Loucy (cell line): ENCODE data around the gene IHH.
A peak's percentile ranks its signal among the peaks of the same experiment; 100 is the strongest.

Experiments
- H2AFZ ChIP-seq: fragments of 200-600 bp; sonication (generic); 2 replicates; pipeline ENCODE4 v1.6.0; 2016; ENCODE audit warnings: antibody characterized with exemption, mild to moderate bottlenecking, low read length, moderate library complexity
- H3F3A ChIP-seq: fragments of 200-600 bp; 2 replicates; pipeline ENCODE4 v1.6.0; 2016; ENCODE audit warnings: antibody characterized with exemption, low read depth, mild to moderate bottlenecking
- H3K27me3 ChIP-seq: fragments of 200-600 bp; sonication (generic); 2 replicates; pipeline ENCODE4 v1.6.1; 2014; ENCODE audit warnings: low read length, mild to moderate bottlenecking; ENCODE audit not compliant: insufficient read depth, poor library complexity, severe bottlenecking
- H3K36me3 ChIP-seq: fragments of 200-600 bp; sonication (generic); 2 replicates; pipeline ENCODE4 v1.6.1; 2016; ENCODE audit warnings: low read length; ENCODE audit not compliant: insufficient read depth
- H3K4me1 ChIP-seq: fragments of 200-600 bp; sonication (generic); 2 replicates; pipeline ENCODE4 v1.5.1; 2014; ENCODE audit warnings: low read length, mild to moderate bottlenecking; ENCODE audit not compliant: insufficient read depth, poor library complexity, severe bottlenecking
- H3K4me2 ChIP-seq: fragments of 200-600 bp; sonication (generic); 2 replicates; pipeline ENCODE4 v1.6.0; 2014; ENCODE audit warnings: antibody characterized with exemption, low read length, low read depth, mild to moderate bottlenecking; ENCODE audit not compliant: poor library complexity, severe bottlenecking
- H3K4me3 ChIP-seq: fragments of 200-600 bp; sonication (generic); 2 replicates; pipeline ENCODE4 v1.5.1; 2014; ENCODE audit warnings: low read length, mild to moderate bottlenecking, mixed read lengths; ENCODE audit not compliant: poor library complexity, severe bottlenecking
- H3K79me2 ChIP-seq: fragments of 200-600 bp; sonication (generic); 2 replicates; pipeline ENCODE4 v1.6.1; 2014; ENCODE audit warnings: low read length; ENCODE audit not compliant: insufficient read depth
- H3K9ac ChIP-seq: fragments of 200-600 bp; sonication (generic); 2 replicates; pipeline ENCODE4 v1.6.0; 2014; ENCODE audit warnings: mild to moderate bottlenecking, low read depth, low read length, moderate library complexity; ENCODE audit not compliant: poor library complexity, severe bottlenecking
- H3K9me2 ChIP-seq: fragments of 200-600 bp; sonication (generic); replicated peaks from 2 replicates; pipeline ENCODE4 v1.6.1; 2016; ENCODE audit warnings: low read depth, low read length, mixed read lengths
- H3K9me3 ChIP-seq: fragments of 200-600 bp; sonication (generic); 2 replicates; pipeline ENCODE4 v1.6.1; 2014; ENCODE audit warnings: mild to moderate bottlenecking, antibody characterized with exemption, low read length, low read depth; ENCODE audit not compliant: insufficient read depth
- H4K20me1 ChIP-seq: fragments of 200-600 bp; sonication (generic); 2 replicates; pipeline ENCODE4 v1.6.0; 2014; ENCODE audit warnings: antibody characterized with exemption, low read length, mild to moderate bottlenecking; ENCODE audit not compliant: insufficient read depth, poor library complexity, severe bottlenecking
- CTCF ChIP-seq: fragments of 200-600 bp; sonication (generic); conservative IDR thresholded peaks from 2 replicates; pipeline ENCODE4 v1.5.1; 2014; ENCODE audit warnings: mild to moderate bottlenecking, antibody characterized with exemption, low read length
- EZH2phosphoT487 ChIP-seq: fragments of 200-600 bp; IDR thresholded peaks from 2 replicates; pipeline ENCODE4 v1.6.1; 2018; ENCODE audit warnings: antibody characterized with exemption, mild to moderate bottlenecking, moderate library complexity, borderline replicate concordance

IHH gene

GRCh38 chr2:219010873-219011272 is 49.8 kb downstream of the IHH start:
- Histone ChIP-seq H3K4me1 (no peaks in the 10 kb centered on the region), H4K20me1 (no peaks in the 10 kb centered on the region), H3K79me2 (no peaks in the 10 kb centered on the region), H3K9me3 (no peaks in the 10 kb centered on the region), H3K4me2 (no peak overlapping the region), H2AFZ (no peak overlapping the region), H3F3A (no peaks in the 10 kb centered on the region), H3K36me3 (no peaks in the 10 kb centered on the region), H3K9ac (no peak overlapping the region), H3K27me3 (no peaks in the 10 kb centered on the region), H3K9me2 (no peaks in the 10 kb centered on the region), H3K4me3 (no peak overlapping the region)
- TF ChIP-seq CTCF = no peak
- no peak for TF ChIP-seq EZH2phosphoT487

- TF ChIP-seq EZH2phosphoT487 (no peak), CTCF (peak; percentile 61)
- H2AFZ ChIP-seq = no peak overlapping the region
- no peaks in the 10 kb centered on the region for H4K20me1 ChIP-seq
- no peaks in the 10 kb centered on the region for H3K9me3 ChIP-seq
- no peaks in the 10 kb centered on the region for H3K4me1 ChIP-seq
- H3K9me2 ChIP-seq = no peaks in the 10 kb centered on the region
- no peaks in the 10 kb centered on the region for H3K79me2 ChIP-seq
- no peak overlapping the region for H3K4me3 ChIP-seq
- no peaks in the 10 kb centered on the region for H3K36me3 ChIP-seq
- no peaks in the 10 kb centered on the region for H3K27me3 ChIP-seq
- H3F3A ChIP-seq = no peaks in the 10 kb centered on the region
- no peak overlapping the region for H3K4me2 ChIP-seq
- no peak overlapping the region for H3K9ac ChIP-seq
These were observed 50.5 kb downstream of the IHH start for GRCh38 chr2:219010162-219010756.

GRCh38 chr2:219009294-219009693 is 51.4 kb downstream of the IHH start:
- no peaks in the 10 kb centered on the region for H3K9me3 ChIP-seq
- no peaks in the 10 kb centered on the region for H3K36me3 ChIP-seq
- TF ChIP-seq CTCF (no peak), EZH2phosphoT487 (no peak)
- no peaks in the 10 kb centered on the region for H3F3A ChIP-seq
- no peaks in the 10 kb centered on the region for H3K79me2 ChIP-seq
- H3K9me2 ChIP-seq = no peaks in the 10 kb centered on the region
- no peak overlapping the region for H3K4me3 ChIP-seq
- H3K4me2 ChIP-seq = no peak overlapping the region
- no peaks in the 10 kb centered on the region for H4K20me1 ChIP-seq
- H3K9ac ChIP-seq = no peak overlapping the region
- no peak overlapping the region for H2AFZ ChIP-seq
- H3K4me1 ChIP-seq = no peaks in the 10 kb centered on the region
- H3K27me3 ChIP-seq = no peaks in the 10 kb centered on the region
